SK-N-MC (cell line): ENCODE data around the gene FAM131A.

ENCODE experiments used
- EZH2 ChIP-seq: fragments of 200-600 bp; sonication (generic); IDR thresholded peaks from one replicate; pipeline ENCODE4 v1.6.1; 2017; ENCODE audit warnings: antibody characterized with exemption
- FOXP2 ChIP-seq: optimal IDR thresholded peaks from 2 replicates; pipeline ENCODE3; 2011; ENCODE audit warnings: mild to moderate bottlenecking, moderate library complexity; ENCODE audit not compliant: insufficient read depth; ENCODE audit errors: extremely low read length, control extremely low read depth
- POLR2AphosphoS5 ChIP-seq: IDR thresholded peaks from 2 replicates; pipeline ENCODE4 v1.6.1; 2012; ENCODE audit warnings: mild to moderate bottlenecking, low read depth, low read length, borderline replicate concordance

DNA sequence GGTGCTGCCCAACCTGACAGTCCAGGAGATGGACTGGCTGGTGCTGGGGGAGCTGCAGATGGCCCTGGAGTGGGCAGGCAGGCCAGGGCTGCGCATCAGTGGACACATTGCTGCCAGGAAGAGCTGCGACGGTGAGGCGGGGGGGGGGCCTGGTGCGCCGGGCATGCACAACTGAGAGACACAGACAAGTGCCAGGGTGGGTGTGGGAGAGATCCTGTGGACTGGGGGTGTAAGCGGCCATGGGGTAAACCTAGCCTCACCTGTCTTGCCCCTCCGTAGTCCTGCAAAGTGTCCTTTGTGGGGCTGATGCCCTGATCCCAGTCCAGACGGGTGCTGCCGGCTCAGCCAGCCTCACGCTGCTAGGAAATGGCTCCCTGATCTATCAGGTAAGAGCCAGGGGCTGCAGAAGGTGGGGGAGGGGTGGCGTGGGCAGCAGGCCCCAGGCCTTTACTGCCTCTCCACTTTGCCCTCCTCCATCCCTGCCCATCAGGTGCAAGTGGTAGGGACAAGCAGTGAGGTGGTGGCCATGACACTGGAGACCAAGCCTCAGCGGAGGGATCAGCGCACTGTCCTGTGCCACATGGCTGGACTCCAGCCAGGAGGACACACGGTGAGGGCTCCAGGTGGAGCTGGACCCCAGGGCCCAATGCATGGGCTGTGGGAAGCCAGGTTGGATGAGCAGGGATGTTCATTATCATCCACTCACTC, 45.8 kb downstream of the FAM131A start:
- TF ChIP-seq EZH2: no peak
- no peak for TF ChIP-seq POLR2AphosphoS5
- no peak for TF ChIP-seq FOXP2
